ENCODE results near the gene NEIL3.

DNA sequence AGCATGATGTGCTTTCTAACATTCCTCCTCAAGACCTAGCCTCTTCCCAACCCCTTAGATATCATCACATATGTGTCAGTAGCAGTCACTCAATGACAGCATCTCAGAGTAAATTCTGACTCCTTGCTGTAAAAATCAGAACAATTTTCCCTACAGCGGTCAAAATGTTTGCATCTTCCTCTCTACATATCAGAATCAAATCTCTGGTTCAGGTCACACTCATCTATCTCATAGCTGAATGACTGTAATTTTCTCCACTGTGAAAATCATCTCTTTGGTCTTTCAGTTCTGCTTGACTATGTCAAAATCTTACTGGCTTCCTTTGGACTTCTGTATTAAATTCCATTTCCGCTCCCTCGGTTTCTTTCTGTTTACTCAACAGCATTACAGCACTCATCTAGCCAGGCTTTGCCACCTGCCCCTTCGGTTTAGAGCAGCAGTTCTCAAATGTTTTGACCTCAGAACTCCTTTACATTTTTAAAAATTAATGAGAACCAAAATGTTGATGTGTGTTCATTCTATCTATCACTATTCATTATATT, 75.3 kb downstream of the NEIL3 start:
- TF ChIP-seq, protein P1, sequence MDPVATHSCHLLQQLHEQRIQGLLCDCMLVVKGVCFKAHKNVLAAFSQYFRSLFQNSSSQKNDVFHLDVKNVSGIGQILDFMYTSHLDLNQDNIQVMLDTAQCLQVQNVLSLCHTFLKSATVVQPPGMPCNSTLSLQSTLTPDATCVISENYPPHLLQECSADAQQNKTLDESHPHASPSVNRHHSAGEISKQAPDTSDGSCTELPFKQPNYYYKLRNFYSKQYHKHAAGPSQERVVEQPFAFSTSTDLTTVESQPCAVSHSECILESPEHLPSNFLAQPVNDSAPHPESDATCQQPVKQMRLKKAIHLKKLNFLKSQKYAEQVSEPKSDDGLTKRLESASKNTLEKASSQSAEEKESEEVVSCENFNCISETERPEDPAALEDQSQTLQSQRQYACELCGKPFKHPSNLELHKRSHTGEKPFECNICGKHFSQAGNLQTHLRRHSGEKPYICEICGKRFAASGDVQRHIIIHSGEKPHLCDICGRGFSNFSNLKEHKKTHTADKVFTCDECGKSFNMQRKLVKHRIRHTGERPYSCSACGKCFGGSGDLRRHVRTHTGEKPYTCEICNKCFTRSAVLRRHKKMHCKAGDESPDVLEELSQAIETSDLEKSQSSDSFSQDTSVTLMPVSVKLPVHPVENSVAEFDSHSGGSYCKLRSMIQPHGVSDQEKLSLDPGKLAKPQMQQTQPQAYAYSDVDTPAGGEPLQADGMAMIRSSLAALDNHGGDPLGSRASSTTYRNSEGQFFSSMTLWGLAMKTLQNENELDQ (CRISPR knock-in tag; IDR thresholded peaks at IDR 0.05; ENCODE audit: borderline replicate concordance), result no peak
- TF ChIP-seq SMARCB1 (IDR thresholded peaks at IDR 0.05; ENCODE audit: insufficient read length, low read depth), result no peak
- TF ChIP-seq RAD21 (CRISPR knock-in tag; conservative IDR thresholded peaks at IDR 0.05 in 1 of 2, IDR thresholded peaks at IDR 0.05 in 1 of 2), result no peak
- no peak for TF ChIP-seq HNRNPLL (IDR thresholded peaks at IDR 0.05; ENCODE audit: low read depth, low read length, poor library complexity, severe bottlenecking)
- TF ChIP-seq RNF2 (IDR thresholded peaks at IDR 0.05), result no peak
- TF ChIP-seq, protein P2, sequence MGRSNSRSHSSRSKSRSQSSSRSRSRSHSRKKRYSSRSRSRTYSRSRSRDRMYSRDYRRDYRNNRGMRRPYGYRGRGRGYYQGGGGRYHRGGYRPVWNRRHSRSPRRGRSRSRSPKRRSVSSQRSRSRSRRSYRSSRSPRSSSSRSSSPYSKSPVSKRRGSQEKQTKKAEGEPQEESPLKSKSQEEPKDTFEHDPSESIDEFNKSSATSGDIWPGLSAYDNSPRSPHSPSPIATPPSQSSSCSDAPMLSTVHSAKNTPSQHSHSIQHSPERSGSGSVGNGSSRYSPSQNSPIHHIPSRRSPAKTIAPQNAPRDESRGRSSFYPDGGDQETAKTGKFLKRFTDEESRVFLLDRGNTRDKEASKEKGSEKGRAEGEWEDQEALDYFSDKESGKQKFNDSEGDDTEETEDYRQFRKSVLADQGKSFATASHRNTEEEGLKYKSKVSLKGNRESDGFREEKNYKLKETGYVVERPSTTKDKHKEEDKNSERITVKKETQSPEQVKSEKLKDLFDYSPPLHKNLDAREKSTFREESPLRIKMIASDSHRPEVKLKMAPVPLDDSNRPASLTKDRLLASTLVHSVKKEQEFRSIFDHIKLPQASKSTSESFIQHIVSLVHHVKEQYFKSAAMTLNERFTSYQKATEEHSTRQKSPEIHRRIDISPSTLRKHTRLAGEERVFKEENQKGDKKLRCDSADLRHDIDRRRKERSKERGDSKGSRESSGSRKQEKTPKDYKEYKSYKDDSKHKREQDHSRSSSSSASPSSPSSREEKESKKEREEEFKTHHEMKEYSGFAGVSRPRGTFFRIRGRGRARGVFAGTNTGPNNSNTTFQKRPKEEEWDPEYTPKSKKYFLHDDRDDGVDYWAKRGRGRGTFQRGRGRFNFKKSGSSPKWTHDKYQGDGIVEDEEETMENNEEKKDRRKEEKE (IDR thresholded peaks at IDR 0.05; ENCODE audit: borderline replicate concordance in 1 of 2, control insufficient read depth in 1 of 2, low read depth in 2 of 2, low read length in 1 of 2), result no peak
- no peak for TF ChIP-seq CC2D1A (IDR thresholded peaks at IDR 0.05)
- TF ChIP-seq POLR2A (conservative IDR thresholded peaks at IDR 0.05), result no peak
- no peak for TF ChIP-seq ZBTB1 (CRISPR knock-in tag; IDR thresholded peaks at IDR 0.05; ENCODE audit: borderline replicate concordance, low read depth)
